ENCODE results near the gene ZNF205. TPM values are rescaled to one million over a fixed set of nuclear protein-coding genes. Genes with fewer than 3 reads are reported as not detected.

ZNF205 gene
- total and polyA plus RNA-seq, 2 of the 13 experiments (the other 11 are each of a cell fraction or from before 2014, with no cell fraction given): 5.8 to 10.2 TPM

- TF ChIP-seq YY1 (IDR thresholded peaks at IDR 0.05; ENCODE audit: insufficient read depth, insufficient replicate concordance, low read depth, low read length) (peak; percentile 55), SIN3B (IDR thresholded peaks at IDR 0.05; ENCODE audit: low read length) (no peak), KDM5B (CRISPR knock-in tag; IDR thresholded peaks at IDR 0.05; ENCODE audit: borderline replicate concordance) (0 out of 2 replicates have a peak, but pooled peaks have one; percentile 51), FOXC1 (CRISPR knock-in tag; IDR thresholded peaks at IDR 0.05; ENCODE audit: borderline replicate concordance) (0 out of 2 replicates have a peak, but pooled peaks have one; percentile 25), ZNF331 (CRISPR knock-in tag; IDR thresholded peaks at IDR 0.05) (0 out of 2 replicates have a peak, but pooled peaks have one; percentile 5), TP53 (CRISPR knock-in tag; conservative IDR thresholded peaks at IDR 0.05) (no peak), ZNF263 (CRISPR knock-in tag; IDR thresholded peaks at IDR 0.05) (peak; percentile 83), IKZF5 (CRISPR knock-in tag; IDR thresholded peaks at IDR 0.05) (no peak), ZNF777 (CRISPR knock-in tag; IDR thresholded peaks at IDR 0.05) (0 out of 2 replicates have a peak, but pooled peaks have one; percentile 5), BRD4 (CRISPR knock-in tag; IDR thresholded peaks at IDR 0.05) (no peak), POLR2G (IDR thresholded peaks at IDR 0.05; ENCODE audit: low read depth, low read length) (0 out of 2 replicates have a peak, but pooled peaks have one; percentile 31), ZNF598 (CRISPR knock-in tag; IDR thresholded peaks at IDR 0.05; ENCODE audit: borderline replicate concordance) (peak; percentile 29; the same call in 1 of the 2 replicates), ZNF775 (CRISPR knock-in tag; IDR thresholded peaks at IDR 0.05; ENCODE audit: borderline replicate concordance) (no peak), SALL1 (CRISPR knock-in tag; IDR thresholded peaks at IDR 0.05) (0 out of 2 replicates have a peak, but pooled peaks have one; percentile 17), AHR (CRISPR knock-in tag; IDR thresholded peaks at IDR 0.05) (peak; percentile 73; the same call in 1 of the 2 replicates), ZNF337 (CRISPR knock-in tag; IDR thresholded peaks at IDR 0.05; ENCODE audit: borderline replicate concordance, low read depth) (no peak), MAZ (IDR thresholded peaks at IDR 0.05; ENCODE audit: borderline replicate concordance, low read depth, low read length) (peak; percentile 49; the same call in 1 of the 2 replicates), MAZ (CRISPR knock-in tag; IDR thresholded peaks at IDR 0.05; ENCODE audit: low read depth) (no peak), ZNF710 (CRISPR knock-in tag; IDR thresholded peaks at IDR 0.05; ENCODE audit: borderline replicate concordance) (0 out of 2 replicates have a peak, but pooled peaks have one; percentile 21), TIGD3 (CRISPR knock-in tag; IDR thresholded peaks at IDR 0.05; ENCODE audit: borderline replicate concordance) (no peak), ZNF788 (CRISPR knock-in tag; IDR thresholded peaks at IDR 0.05; ENCODE audit: borderline replicate concordance) (peak; percentile 37; the same call in 1 of the 2 replicates), BORCS8-MEF2B (CRISPR knock-in tag; IDR thresholded peaks at IDR 0.05) (peak; percentile 32; the same call in 1 of the 2 replicates), GATAD1 (CRISPR knock-in tag; IDR thresholded peaks at IDR 0.05) (no peak), ZNF549 (CRISPR knock-in tag; IDR thresholded peaks at IDR 0.05) (no peak), MYC (CRISPR knock-in tag; IDR thresholded peaks at IDR 0.05; ENCODE audit: borderline replicate concordance) (no peak; the same call in 1 of the 2 replicates), ZNF225 (CRISPR knock-in tag; IDR thresholded peaks at IDR 0.05) (0 out of 2 replicates have a peak, but pooled peaks have one; percentile 32)
These were observed 12.5 kb upstream of the ZNF205 start (continued) for GRCh38 chr16:3099732-3100499.

Measured in HepG2 (cell line).